Ureter (tissue), 1 donor: ENCODE measurements around the gene CES1. TPM values are rescaled to one million over a fixed set of nuclear protein-coding genes. Genes with fewer than 3 reads are reported as not detected.
A peak's percentile ranks its signal among the peaks of the same experiment; 100 is the strongest.
"Not testable (repeated sequence)": the region's sequence is repeated elsewhere in the genome, so short reads cannot be mapped to it uniquely, and the experiment has no call there.

Experiments
- DNase-seq: peaks from one replicate; pipeline ENCODE4 v3.0.0-alpha.2; 2020; ENCODE audit warnings: low spot score
- total RNA-seq: library from RNA; stranded (reverse); gene quantifications from one replicate; pipeline ENCODE4 v1.2.4, GENCODE V29; 2023
- donor health status: DM: yes; HTN: yes; CAD: no.

CES1 gene
- total RNA-seq, 1 donor from 2014 or later, result 56.8 TPM

- not testable (repeated sequence) for DNase-seq
These were observed 42.7 kb downstream of the CES1 start for GRCh38 chr16:55790240-55790639.

GRCh38 chr16:55782793-55783091, 50.2 kb downstream of the CES1 start:
- not testable (repeated sequence) for DNase-seq

- not testable (repeated sequence) for DNase-seq
These were observed 50.7 kb downstream of the CES1 start for GRCh38 chr16:55782091-55782792.

DNA sequence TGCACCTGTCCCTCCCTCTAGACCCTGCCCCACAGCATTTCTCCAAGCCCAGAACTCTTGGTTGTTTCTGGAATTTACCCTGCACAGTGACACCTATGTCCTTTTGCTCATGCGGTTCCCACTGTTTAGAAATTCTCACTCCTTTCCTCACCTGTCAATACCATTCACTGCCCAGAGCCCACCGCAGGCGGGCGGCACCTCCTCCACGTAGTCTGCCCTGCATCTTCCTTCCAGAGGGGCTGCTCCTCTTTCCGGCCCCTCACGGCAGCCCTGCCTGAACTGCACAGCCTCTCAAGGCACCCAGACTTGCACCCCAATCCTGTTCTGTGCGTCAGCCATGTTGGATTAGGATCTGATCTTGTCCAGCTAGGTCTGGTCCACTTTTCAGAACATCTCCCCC, 51.4 kb downstream of the CES1 start:
- DNase-seq, result not testable (repeated sequence)

GRCh38 chr16:55780095-55780407, 52.8 kb downstream of the CES1 start:
- not testable (repeated sequence) for DNase-seq

GRCh38 chr16:55779402-55780094, 53.3 kb downstream of the CES1 start:
- DNase-seq, result no peak

DNA sequence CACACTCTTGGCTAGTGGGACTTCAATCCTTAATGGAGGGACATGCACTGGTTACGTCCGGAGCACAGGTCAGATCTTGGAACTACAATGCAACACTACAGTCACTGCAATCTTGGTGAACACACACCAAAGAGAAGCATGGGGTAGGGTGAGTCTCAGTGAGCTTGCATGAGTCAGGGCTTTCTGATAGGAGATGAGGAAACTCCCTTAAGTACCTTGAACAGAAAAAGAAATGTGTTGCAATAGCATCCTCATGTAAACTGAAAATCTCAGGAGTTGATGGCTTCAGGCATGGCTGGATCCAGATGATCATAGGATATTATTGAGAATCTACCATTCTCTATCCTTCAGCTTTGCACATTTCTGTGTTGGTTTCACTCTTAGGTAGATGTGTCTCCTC, 54.1 kb downstream of the CES1 start:
- no peak for DNase-seq

GRCh38 chr16:55775857-55776256, 57.0 kb downstream of the CES1 start:
- no peak for DNase-seq

- no peak for DNase-seq
These were observed 58.9 kb downstream of the CES1 start for GRCh38 chr16:55773859-55774549.

- no peak for DNase-seq
These were observed 67.7 kb downstream of the CES1 start for GRCh38 chr16:55765161-55765560.

DNA sequence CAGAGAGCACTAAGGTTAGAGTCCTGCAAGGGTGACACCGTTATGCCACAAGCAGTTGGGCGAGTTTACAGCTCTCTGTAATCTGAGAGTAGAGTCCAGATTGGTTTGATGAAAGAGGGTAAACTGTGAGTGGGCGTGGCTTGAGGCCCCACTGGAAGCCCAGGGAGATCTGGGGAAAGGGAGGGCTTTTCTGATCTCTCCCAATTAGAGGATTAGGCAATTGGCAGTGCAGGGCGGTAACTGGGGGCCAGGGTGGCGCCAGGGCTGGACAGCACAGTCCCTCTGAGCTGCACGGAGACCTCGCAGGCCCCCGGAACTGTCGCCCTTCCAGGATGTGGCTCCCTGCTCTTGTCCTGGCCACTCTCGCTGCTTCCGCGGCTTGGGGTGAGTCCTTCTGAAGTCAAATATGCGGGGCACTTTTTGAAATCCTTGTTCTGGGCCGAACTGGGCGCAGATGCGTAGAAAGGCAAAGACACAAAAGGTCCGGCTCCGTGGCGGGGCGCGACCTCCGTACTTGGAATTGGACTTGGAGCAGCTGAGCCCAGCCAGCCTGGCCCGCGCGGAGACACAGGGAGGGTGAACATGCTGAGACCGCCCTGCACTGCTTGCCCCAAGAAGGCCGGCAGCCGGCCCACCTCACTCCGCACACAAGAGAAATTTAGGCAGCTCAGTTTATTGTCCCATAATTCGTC, 72.4 kb downstream of the CES1 start:
- peak; percentile 74 for DNase-seq

DNA sequence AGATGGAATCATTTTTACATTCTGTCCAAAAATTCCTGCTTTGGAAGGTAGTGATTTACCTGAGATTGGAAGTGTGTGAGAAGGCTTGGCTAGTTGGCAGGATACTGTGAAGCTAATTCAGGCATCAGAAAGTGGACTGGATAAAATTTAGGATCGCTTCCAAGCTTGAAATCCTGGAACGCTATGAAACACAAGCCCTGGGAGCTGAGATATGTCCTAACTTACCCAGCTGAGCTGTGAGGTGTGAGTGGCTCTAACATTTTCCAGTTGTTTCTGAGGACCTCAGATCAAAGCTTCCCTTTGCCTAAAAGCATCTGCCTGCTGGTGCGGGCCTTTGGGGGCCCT, 73.0 kb downstream of the CES1 start:
- not testable (repeated sequence) for DNase-seq

- DNase-seq, result not testable (repeated sequence)
These were observed 75.0 kb downstream of the CES1 start for GRCh38 chr16:55757595-55758527.

DNA sequence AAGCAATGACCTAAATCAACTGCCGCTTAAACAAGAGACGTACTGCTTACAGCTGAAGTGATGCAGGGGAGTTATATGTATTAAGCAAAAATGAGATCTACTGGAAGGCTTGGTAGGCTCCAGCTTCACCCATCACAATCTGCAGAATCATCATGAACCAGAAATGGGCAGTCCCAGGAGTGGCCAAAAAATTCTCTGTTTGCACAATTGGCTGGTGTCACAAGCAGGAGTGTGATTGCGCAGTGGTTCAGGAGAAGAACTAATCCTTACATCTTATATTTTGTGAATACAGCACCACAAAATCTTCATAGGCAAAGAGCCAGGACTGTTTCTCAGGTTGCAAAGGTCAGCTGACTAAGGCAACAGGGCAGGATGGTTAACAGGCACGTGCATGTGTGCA, 75.9 kb downstream of the CES1 start:
- DNase-seq, result no peak

- DNase-seq, result no peak
These were observed 78.8 kb downstream of the CES1 start for GRCh38 chr16:55754056-55754455.

DNA sequence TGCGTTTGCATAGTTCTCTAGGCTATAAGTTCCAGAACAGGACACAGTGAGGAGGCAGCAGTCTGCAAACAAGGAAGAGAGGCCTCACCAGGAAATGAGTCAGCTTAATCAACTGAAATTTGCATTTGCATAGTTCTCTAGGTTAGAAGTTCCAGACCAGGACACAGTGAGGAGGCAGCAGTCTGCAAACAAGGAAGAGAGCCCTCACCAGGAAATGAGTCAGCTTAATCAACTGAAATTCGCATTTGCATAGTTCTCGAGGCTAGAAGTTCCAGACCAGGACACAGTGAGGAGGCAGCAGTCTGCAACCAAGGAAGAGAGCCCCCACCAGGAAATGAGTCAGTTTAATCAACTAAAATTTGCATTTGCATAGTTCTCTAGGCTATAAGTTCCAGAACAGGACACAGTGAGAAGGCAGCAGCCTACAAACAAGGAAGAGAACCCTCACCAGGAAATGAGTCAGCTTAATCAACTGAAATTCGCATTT, 79.7 kb downstream of the CES1 start:
- DNase-seq, result not testable (repeated sequence)

Other genes starting within 250 kb of the CES1 start
- gene SLC6A2, start 177.1 kb downstream of the CES1 start, total RNA-seq, result 4.6 TPM
- 0.39 TPM for gene CES5A, start 42.3 kb upstream of the CES1 start, total RNA-seq